ENCODE results near the gene C10orf120. TPM values are rescaled to one million over a fixed set of nuclear protein-coding genes. Genes with fewer than 3 reads are reported as not detected.

Gene C10orf120
- total RNA-seq, 1 donor from 2014 or later: not detected

- TF ChIP-seq CTCF (IDR thresholded peaks at IDR 0.05; ENCODE audit: unreplicated experiment): no peak
- no peak overlapping the region for H3K4me3 Mint-ChIP-seq
- no peaks in the 10 kb centered on the region for H3K36me3 Mint-ChIP-seq
- H3K4me1 Mint-ChIP-seq: no peaks in the 10 kb centered on the region
- DNase-seq (ENCODE audit: low spot score in 2 of 2, unreplicated experiment in 2 of 2): no peak
- no peaks in the 10 kb centered on the region for H3K9me3 Mint-ChIP-seq
- H3K27ac Mint-ChIP-seq: no peak overlapping the region
- H3K27me3 Mint-ChIP-seq (ENCODE audit: low read depth): peaks cover 56% of the 10 kb centered on the region
These were observed 38.4 kb upstream of the C10orf120 start for GRCh38 chr10:122738031-122738430.

GRCh38 chr10:122733931-122734665 is 34.5 kb upstream of the C10orf120 start:
- H3K4me3 Mint-ChIP-seq: no peak overlapping the region
- DNase-seq (ENCODE audit: low spot score in 2 of 2, unreplicated experiment in 2 of 2): no peak
- no peaks in the 10 kb centered on the region for H3K4me1 Mint-ChIP-seq
- no peak for TF ChIP-seq CTCF (IDR thresholded peaks at IDR 0.05; ENCODE audit: unreplicated experiment)
- no peak overlapping the region for H3K27ac Mint-ChIP-seq
- H3K27me3 Mint-ChIP-seq (ENCODE audit: low read depth): peaks cover 75% of the 10 kb centered on the region
- H3K36me3 Mint-ChIP-seq: no peaks in the 10 kb centered on the region
- no peaks in the 10 kb centered on the region for H3K9me3 Mint-ChIP-seq

GRCh38 chr10:122733443-122733842 is 33.8 kb upstream of the C10orf120 start:
- Mint-ChIP-seq H3K27ac (no peak overlapping the region), H3K36me3 (no peaks in the 10 kb centered on the region), H3K27me3 (ENCODE audit: low read depth) (peaks cover 73% of the 10 kb centered on the region), H3K4me1 (no peaks in the 10 kb centered on the region), H3K9me3 (no peaks in the 10 kb centered on the region), H3K4me3 (no peak overlapping the region)
- no peak for TF ChIP-seq CTCF (IDR thresholded peaks at IDR 0.05; ENCODE audit: unreplicated experiment)
- no peak for DNase-seq (ENCODE audit: low spot score in 2 of 2, unreplicated experiment in 2 of 2)

- DNase-seq (ENCODE audit: low spot score in 2 of 2, unreplicated experiment in 2 of 2): no peak
- Mint-ChIP-seq H3K9me3 (no peaks in the 10 kb centered on the region), H3K4me1 (no peaks in the 10 kb centered on the region), H3K27ac (no peak overlapping the region), H3K4me3 (no peak overlapping the region), H3K27me3 (ENCODE audit: low read depth) (peaks cover 56% of the 10 kb centered on the region), H3K36me3 (no peaks in the 10 kb centered on the region)
- TF ChIP-seq CTCF (IDR thresholded peaks at IDR 0.05; ENCODE audit: unreplicated experiment): no peak
These were observed 30.6 kb upstream of the C10orf120 start for GRCh38 chr10:122730238-122730637.

- Mint-ChIP-seq H3K4me1 (no peaks in the 10 kb centered on the region), H3K9me3 (no peaks in the 10 kb centered on the region), H3K27me3 (ENCODE audit: low read depth) (peaks cover 50% of the 10 kb centered on the region), H3K4me3 (no peak overlapping the region), H3K27ac (no peak overlapping the region), H3K36me3 (no peaks in the 10 kb centered on the region)
- no peak for DNase-seq (ENCODE audit: low spot score in 2 of 2, unreplicated experiment in 2 of 2)
- TF ChIP-seq CTCF (IDR thresholded peaks at IDR 0.05; ENCODE audit: unreplicated experiment): no peak
These were observed 29.5 kb upstream of the C10orf120 start for GRCh38 chr10:122729126-122729525.

Measured in mesothelial cell of epicardium (in vitro differentiated cells).